GM12878 (cell line): ENCODE results near the gene MTFR1L. TPM values are rescaled to one million over a fixed set of nuclear protein-coding genes. Genes with fewer than 3 reads are reported as not detected.
A peak's percentile ranks its signal among the peaks of the same experiment; 100 is the strongest.

ENCODE experiments used
- BCL3 ChIP-seq: IDR thresholded peaks from 2 replicates; pipeline ENCODE4 v1.6.1; 2011; ENCODE audit warnings: borderline replicate concordance, low read depth, mild to moderate bottlenecking, moderate library complexity, low read length; ENCODE audit not compliant: insufficient read depth, poor library complexity, severe bottlenecking
- GATAD2B ChIP-seq: fragments of 450-650 bp; conservative IDR thresholded peaks from 2 replicates; pipeline ENCODE4 v1.6.1; 2017; ENCODE audit warnings: low read depth, mild to moderate bottlenecking, moderate library complexity
- HDAC6 ChIP-seq: fragments of 200-600 bp; sonication (generic); IDR thresholded peaks from one replicate; pipeline ENCODE4 v1.8.0; 2017; ENCODE audit warnings: antibody characterized with exemption; ENCODE audit not compliant: unreplicated experiment
- IKZF2 ChIP-seq, 2 experiments: fragments of 450-650 bp; IDR thresholded peaks; 2 replicates each; pipeline ENCODE4 v1.6.1; 2017; ENCODE audit warnings: mild to moderate bottlenecking in 2 of 2, moderate library complexity in 2 of 2
- MYB ChIP-seq: fragments of 150-350 bp; IDR thresholded peaks from 2 replicates; pipeline ENCODE4 v1.6.1; 2014; ENCODE audit warnings: mild to moderate bottlenecking, low read depth, low read length, borderline replicate concordance
- MYC ChIP-seq: IDR thresholded peaks from 2 replicates; pipeline ENCODE4 v1.6.1; 2011; ENCODE audit warnings: mild to moderate bottlenecking, low read length, moderate library complexity, inconsistent platforms; ENCODE audit not compliant: insufficient read depth, insufficient replicate concordance, insufficient read length, severe bottlenecking
- NFYA ChIP-seq: IDR thresholded peaks from 2 replicates; pipeline ENCODE4 v1.6.1; 2011; ENCODE audit warnings: low read depth, mild to moderate bottlenecking, low read length, improper control_type of control experiment, borderline replicate concordance
- NFYB ChIP-seq: IDR thresholded peaks from 2 replicates; pipeline ENCODE4 v1.6.1; 2011; ENCODE audit warnings: low read depth, mild to moderate bottlenecking, low read length, improper control_type of control experiment, moderate library complexity; ENCODE audit not compliant: insufficient read depth
- PML ChIP-seq: IDR thresholded peaks from 2 replicates; pipeline ENCODE4 v1.6.1; 2012; ENCODE audit warnings: low read length, inconsistent platforms
- RCOR1 ChIP-seq: conservative IDR thresholded peaks from 2 replicates; pipeline ENCODE4 v1.6.1; 2012; ENCODE audit warnings: low read depth, low read length, improper control_type of control experiment
- SUPT20H ChIP-seq: IDR thresholded peaks from 2 replicates; pipeline ENCODE4 v1.6.1; 2011; ENCODE audit warnings: low read depth, mild to moderate bottlenecking, low read length, moderate library complexity, borderline replicate concordance; ENCODE audit not compliant: control insufficient read depth
- USF1 ChIP-seq: IDR thresholded peaks from 2 replicates; pipeline ENCODE4 v1.6.1; 2011; ENCODE audit warnings: borderline replicate concordance, low read depth, mild to moderate bottlenecking, moderate library complexity, mixed read lengths, low read length; ENCODE audit not compliant: insufficient read depth; ENCODE audit errors: extremely low read length
- ZBTB33 ChIP-seq: fragments of 450-650 bp; IDR thresholded peaks from 2 replicates; pipeline ENCODE4 v1.6.1; 2017; ENCODE audit warnings: mild to moderate bottlenecking
- ZBTB4 ChIP-seq: fragments of 450-650 bp; formaldehyde crosslinking; IDR thresholded peaks from 2 replicates; pipeline ENCODE4 v1.4.0; 2022; ENCODE audit warnings: mild to moderate bottlenecking, moderate library complexity
- ZBTB40 ChIP-seq: fragments of 450-650 bp; IDR thresholded peaks from 2 replicates; pipeline ENCODE4 v1.6.1; 2016; ENCODE audit warnings: mild to moderate bottlenecking, moderate library complexity, borderline replicate concordance
- polyA plus RNA-seq, 11 experiments: library from polyadenylated mRNA; depleted of rRNA in 4 of 11; unstranded in 6 of 11; stranded (reverse) in 5 of 11; fragments of >200 nt; fragmentation: Nextera tagmentation in 4 of 11; fragmentation: Illumina TruSeq in 1 of 11; extraction: Ambion mirVana in 4 of 11; extraction: Trizol in 1 of 11; gene quantifications; 1 replicate in 1 of 11; 2 replicates in 10 of 11; pipeline versions ENCODE4 v1.2.1 to v1.2.3, GENCODE V29; 2011 to 2016; ENCODE audit warnings: inconsistent platforms in 2 of 11, missing spikeins in 2 of 11, low read depth in 1 of 11
- total RNA-seq, 4 experiments: library from RNA; depleted of rRNA in 3 of 4; stranded (reverse); fragments of >200 nt in 3 of 4; fragmentation: Illumina TruSeq in 1 of 4; extraction: Trizol in 1 of 4; gene quantifications; 2 replicates each; pipeline versions ENCODE4 v1.2.1 to v1.2.3, GENCODE V29; 2013 to 2021

Gene MTFR1L
- total and polyA plus RNA-seq, 10 of the 15 experiments (the other 5 are each of a cell fraction or from before 2014, with no cell fraction given): 16.9 to 44.2 (median 30.3) TPM

- no peak for TF ChIP-seq ZBTB4 (CRISPR knock-in tag)
- no peak for TF ChIP-seq MYC
- no peak for TF ChIP-seq SUPT20H
- peak; percentile 71 for TF ChIP-seq GATAD2B
- TF ChIP-seq PML: no peak
- no peak for TF ChIP-seq NFYA
- no peak for TF ChIP-seq RCOR1
- TF ChIP-seq HDAC6: no peak
- TF ChIP-seq BCL3: no peak
- TF ChIP-seq ZBTB33: no peak
- no peak for TF ChIP-seq ZBTB40
- TF ChIP-seq IKZF2 (IDR thresholded peaks at IDR 0.05): peak; percentile 5 to 62; a peak in 3 of 4 replicates
- no peak for TF ChIP-seq NFYB
- peak; percentile 73 for TF ChIP-seq USF1
- TF ChIP-seq MYB: no peak
These were observed 55.6 kb downstream of the MTFR1L start, which contains the start of gene PAQR7 (continued) for GRCh38 chr1:25875154-25875855.
